ENCODE results near the gene DNAJC4.

- TF ChIP-seq CTCF (IDR thresholded peaks at IDR 0.05) (no peak), EZH2 (IDR thresholded peaks at IDR 0.05) (no peak), EZH2phosphoT487 (IDR thresholded peaks at IDR 0.05) (no peak)
Observed at GRCh38 chr11:64210301-64211020, 19.9 kb upstream of the DNAJC4 start.
